ENCODE results near the gene FAM83G. TPM values are rescaled to one million over a fixed set of nuclear protein-coding genes. Genes with fewer than 3 reads are reported as not detected.
"Not testable (repeated sequence)": the region's sequence is repeated elsewhere in the genome, so short reads cannot be mapped to it uniquely, and the experiment has no call there.

FAM83G gene
- total RNA-seq, 2 donors from 2014 or later = 10.9 to 11.3 TPM

DNA sequence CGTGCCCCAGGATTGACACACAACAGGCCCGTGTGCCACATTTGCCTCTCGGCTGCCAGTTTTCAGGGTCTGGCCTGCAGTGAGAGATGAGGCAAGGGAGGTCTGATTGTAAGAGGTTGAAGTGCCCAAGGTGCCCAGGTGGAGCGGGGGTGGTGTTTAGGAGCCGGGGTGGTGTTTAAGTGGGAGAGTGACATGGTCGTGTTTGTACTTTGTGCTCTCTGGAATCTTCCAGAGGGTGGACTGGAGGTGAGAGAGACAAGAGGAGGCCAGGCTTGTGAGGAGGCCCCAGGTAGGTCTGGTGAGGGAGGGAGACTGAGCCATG is 42.1 kb downstream of the FAM83G start:
- no peaks in the 10 kb centered on the region for H3K36me3 Mint-ChIP-seq (ENCODE audit: insufficient read depth in 2 of 2)
- H3K27me3 Mint-ChIP-seq (ENCODE audit: low read depth) = no peaks in the 10 kb centered on the region
- H3K4me1 Mint-ChIP-seq (ENCODE audit: low read depth) = peaks cover 25% of the 10 kb centered on the region
- DNase-seq (no peak), ATAC-seq (replicated peaks in 1 of 2) (no peak)
- no peak overlapping the region for H3K27ac Mint-ChIP-seq
- no peak overlapping the region for H3K4me3 Mint-ChIP-seq
- H3K9me3 Mint-ChIP-seq = no peaks in the 10 kb centered on the region

- no peak overlapping the region for H3K4me3 Mint-ChIP-seq
- no peaks in the 10 kb centered on the region for H3K9me3 Mint-ChIP-seq
- DNase-seq = peak; percentile 22 to 33
- H3K4me1 Mint-ChIP-seq (ENCODE audit: low read depth) = peaks cover 25% of the 10 kb centered on the region
- H3K36me3 Mint-ChIP-seq (ENCODE audit: insufficient read depth in 2 of 2) = no peaks in the 10 kb centered on the region
- peak; percentile 36 to 67 for ATAC-seq (replicated peaks in 1 of 2)
- H3K27ac Mint-ChIP-seq = no peak overlapping the region
- no peaks in the 10 kb centered on the region for H3K27me3 Mint-ChIP-seq (ENCODE audit: low read depth)
Measured at GRCh38 chr17:18961634-18962493, 42.7 kb downstream of the FAM83G start.

DNA sequence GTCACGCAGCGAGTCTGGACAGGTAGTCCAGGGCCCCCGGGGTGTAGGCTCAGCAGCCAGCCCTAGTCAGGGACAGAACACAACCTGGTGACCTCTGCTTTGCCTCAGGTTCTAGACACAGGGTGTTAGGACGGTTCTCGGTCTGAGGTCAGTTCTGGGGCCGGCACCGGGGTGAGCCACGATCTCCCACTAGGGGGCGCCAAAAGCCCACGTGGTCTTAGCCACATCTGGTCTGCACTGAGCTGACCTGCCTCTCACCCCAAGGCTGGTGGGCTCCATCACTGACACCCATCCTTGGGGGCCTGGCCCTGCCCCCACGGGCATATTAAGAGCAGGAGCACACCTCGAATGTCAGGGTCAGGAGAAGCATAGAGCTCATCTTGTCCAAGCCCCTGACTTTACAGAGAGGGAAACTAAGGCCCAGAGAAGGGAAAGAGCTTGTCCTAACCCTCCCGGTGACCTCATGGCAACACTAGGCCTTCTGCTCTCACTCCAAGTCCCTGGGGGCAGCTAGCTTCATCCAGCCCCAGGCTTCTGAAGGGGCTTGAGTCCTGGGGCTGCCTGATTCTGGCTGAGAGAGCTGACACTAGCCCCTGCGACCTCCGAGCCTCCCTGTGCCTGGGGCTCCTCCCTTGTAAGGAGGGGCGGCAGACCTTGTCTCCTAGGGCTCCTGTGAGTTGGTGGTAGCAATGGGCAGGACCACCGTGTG is 43.6 kb downstream of the FAM83G start:
- Mint-ChIP-seq H3K9me3 (no peaks in the 10 kb centered on the region), H3K4me1 (ENCODE audit: low read depth) (peaks cover 25% of the 10 kb centered on the region), H3K4me3 (peak overlapping the region in 1 of 2 donors; percentile 13), H3K27ac (no peak overlapping the region), H3K36me3 (ENCODE audit: insufficient read depth in 2 of 2) (no peaks in the 10 kb centered on the region), H3K27me3 (ENCODE audit: low read depth) (no peaks in the 10 kb centered on the region)
- peak; percentile 87 to 88 for ATAC-seq (replicated peaks in 1 of 2)
- peak; percentile 85 to 91 for DNase-seq

GRCh38 chr17:18960241-18960665 is 44.3 kb downstream of the FAM83G start:
- H3K36me3 Mint-ChIP-seq (ENCODE audit: insufficient read depth in 2 of 2) = peaks cover 0 to 1% of the 10 kb centered on the region in 2 donors
- H3K4me1 Mint-ChIP-seq (ENCODE audit: low read depth) = peaks cover 31% of the 10 kb centered on the region
- H3K27me3 Mint-ChIP-seq (ENCODE audit: low read depth) = no peaks in the 10 kb centered on the region
- ATAC-seq (replicated peaks in 1 of 2) (no peak), DNase-seq (no peak)
- H3K4me3 Mint-ChIP-seq = no peak overlapping the region
- H3K9me3 Mint-ChIP-seq = no peaks in the 10 kb centered on the region
- no peak overlapping the region for H3K27ac Mint-ChIP-seq

DNA sequence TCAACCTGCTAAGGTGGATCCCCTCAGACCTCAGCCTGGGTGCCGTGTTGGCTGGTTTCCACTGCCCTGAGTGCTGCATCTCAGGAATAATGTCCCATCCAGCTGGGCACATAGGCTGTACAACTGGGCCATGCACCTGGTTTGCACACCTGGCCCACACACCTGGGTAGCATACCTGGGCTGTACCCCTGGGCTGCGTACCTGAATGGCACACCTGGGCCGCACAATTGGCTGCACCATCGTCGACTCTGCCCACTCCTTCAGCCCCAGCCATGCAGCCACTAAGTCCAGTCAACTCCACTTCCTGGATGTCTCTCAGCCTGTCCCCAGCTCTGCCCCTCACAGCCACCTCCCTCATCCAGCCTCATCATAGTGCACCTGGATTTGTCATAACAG is 44.7 kb downstream of the FAM83G start:
- peaks cover 32% of the 10 kb centered on the region for H3K4me1 Mint-ChIP-seq (ENCODE audit: low read depth)
- no peak for ATAC-seq (replicated peaks in 1 of 2)

GRCh38 chr17:18959071-18959844 is 45.3 kb downstream of the FAM83G start:
- peaks cover 0 to 1% of the 10 kb centered on the region in 2 donors for H3K36me3 Mint-ChIP-seq (ENCODE audit: insufficient read depth in 2 of 2)
- H3K9me3 Mint-ChIP-seq = no peaks in the 10 kb centered on the region
- H3K27me3 Mint-ChIP-seq (ENCODE audit: low read depth) = no peaks in the 10 kb centered on the region
- H3K4me3 Mint-ChIP-seq = no peak overlapping the region
- ATAC-seq (replicated peaks in 1 of 2) (no peak), DNase-seq (no peak)
- no peak overlapping the region for H3K27ac Mint-ChIP-seq
- peaks cover 36% of the 10 kb centered on the region for H3K4me1 Mint-ChIP-seq (ENCODE audit: low read depth)

More for the DNA sequence above, 44.7 kb downstream of the FAM83G start:
- H3K9me3 Mint-ChIP-seq = no peaks in the 10 kb centered on the region
- no peak overlapping the region for H3K4me3 Mint-ChIP-seq
- no peaks in the 10 kb centered on the region for H3K27me3 Mint-ChIP-seq (ENCODE audit: low read depth)
- H3K27ac Mint-ChIP-seq = no peak overlapping the region
- DNase-seq = no peak
- peaks cover 0 to 1% of the 10 kb centered on the region in 2 donors for H3K36me3 Mint-ChIP-seq (ENCODE audit: insufficient read depth in 2 of 2)

GRCh38 chr17:18958611-18959010 is 46.0 kb downstream of the FAM83G start:
- Mint-ChIP-seq H3K27me3 (ENCODE audit: low read depth) (no peaks in the 10 kb centered on the region), H3K9me3 (no peaks in the 10 kb centered on the region), H3K4me1 (ENCODE audit: low read depth) (peaks cover 41% of the 10 kb centered on the region), H3K4me3 (no peak overlapping the region), H3K27ac (no peak overlapping the region), H3K36me3 (ENCODE audit: insufficient read depth in 2 of 2) (peaks cover 0 to 1% of the 10 kb centered on the region in 2 donors)
- no peak for DNase-seq
- ATAC-seq (replicated peaks in 1 of 2) = no peak

DNA sequence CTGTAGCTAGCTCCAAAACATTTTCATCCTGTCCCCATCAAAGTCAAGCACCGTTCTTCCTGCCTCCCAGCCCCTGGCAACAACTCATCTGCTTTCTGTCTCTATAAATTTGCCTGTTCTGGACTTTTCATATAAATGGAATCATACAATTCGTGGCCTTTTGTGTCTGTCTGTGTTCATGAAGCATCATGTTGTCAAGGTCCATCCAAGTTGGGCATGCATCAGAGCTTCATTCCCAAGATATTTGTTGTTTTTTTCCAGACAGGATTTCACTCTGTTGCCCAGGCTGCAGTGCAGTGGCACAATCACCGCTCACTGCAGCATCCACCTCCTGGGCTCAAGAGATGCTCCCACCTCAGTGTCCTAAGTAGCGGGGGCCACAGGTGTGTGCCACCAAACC is 46.7 kb downstream of the FAM83G start:
- Mint-ChIP-seq H3K4me3 (no peak overlapping the region), H3K27me3 (ENCODE audit: low read depth) (no peaks in the 10 kb centered on the region)

DNA sequence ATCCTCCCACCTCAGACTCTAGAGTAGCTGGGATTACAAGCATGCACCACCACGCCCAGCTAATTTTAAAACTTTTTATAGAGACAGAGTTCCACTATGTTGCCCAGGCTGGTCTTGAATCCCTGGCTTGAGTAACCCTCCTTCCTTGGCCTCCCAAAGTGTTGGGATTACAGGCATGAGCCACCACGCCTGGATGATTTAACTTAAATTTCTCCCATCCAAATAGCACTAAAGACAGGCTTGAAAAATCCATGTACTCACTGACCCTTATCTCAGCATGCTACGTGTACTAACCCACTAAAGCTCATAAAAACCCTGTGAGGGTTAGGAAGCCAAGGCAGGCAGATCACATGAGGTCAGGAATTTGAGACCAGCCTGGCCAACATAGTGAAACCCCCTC is 48.0 kb downstream of the FAM83G start:
- Mint-ChIP-seq H3K9me3 (no peaks in the 10 kb centered on the region), H3K4me1 (ENCODE audit: low read depth) (peaks cover 28% of the 10 kb centered on the region), H3K4me3 (no peak overlapping the region), H3K27me3 (ENCODE audit: low read depth) (no peaks in the 10 kb centered on the region), H3K27ac (no peak overlapping the region), H3K36me3 (ENCODE audit: insufficient read depth in 2 of 2) (peaks cover 0 to 1% of the 10 kb centered on the region in 2 donors)
- no peak for ATAC-seq (replicated peaks in 1 of 2)
- no peak for DNase-seq

More for the DNA sequence above, 46.7 kb downstream of the FAM83G start:
- Mint-ChIP-seq H3K4me1 (ENCODE audit: low read depth) (peaks cover 35% of the 10 kb centered on the region), H3K9me3 (no peaks in the 10 kb centered on the region), H3K36me3 (ENCODE audit: insufficient read depth in 2 of 2) (peaks cover 0 to 1% of the 10 kb centered on the region in 2 donors), H3K27ac (no peak overlapping the region)
- ATAC-seq (replicated peaks in 1 of 2) (no peak), DNase-seq (no peak)

DNA sequence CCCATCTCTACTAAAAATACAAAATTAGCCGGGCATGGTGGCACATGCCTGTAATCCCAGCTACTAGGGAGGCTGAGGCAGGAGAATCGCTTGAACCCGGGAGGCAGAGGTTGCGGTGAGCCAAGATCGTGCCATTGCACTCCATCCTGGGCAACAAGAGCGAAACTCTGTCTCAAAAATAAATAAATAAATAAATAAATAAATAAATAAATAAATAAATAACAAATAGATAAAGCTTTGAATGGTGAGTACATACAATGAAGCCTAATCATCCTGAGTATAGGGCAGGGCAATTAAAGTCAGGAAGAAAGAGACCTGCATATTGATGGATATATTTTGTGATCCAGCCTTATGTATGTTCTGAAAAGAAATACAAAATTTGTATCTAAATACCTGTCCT is 48.5 kb downstream of the FAM83G start:
- H3K36me3 Mint-ChIP-seq (ENCODE audit: insufficient read depth in 2 of 2); ATAC-seq (replicated peaks in 1 of 2); H3K9me3 Mint-ChIP-seq; DNase-seq; H3K27me3 Mint-ChIP-seq (ENCODE audit: low read depth); H3K27ac Mint-ChIP-seq: not testable (repeated sequence)
- Mint-ChIP-seq H3K4me3 (peak overlapping the region in 1 of 2 donors; percentile 68), H3K4me1 (ENCODE audit: low read depth) (peaks cover 24% of the 10 kb centered on the region)

DNA sequence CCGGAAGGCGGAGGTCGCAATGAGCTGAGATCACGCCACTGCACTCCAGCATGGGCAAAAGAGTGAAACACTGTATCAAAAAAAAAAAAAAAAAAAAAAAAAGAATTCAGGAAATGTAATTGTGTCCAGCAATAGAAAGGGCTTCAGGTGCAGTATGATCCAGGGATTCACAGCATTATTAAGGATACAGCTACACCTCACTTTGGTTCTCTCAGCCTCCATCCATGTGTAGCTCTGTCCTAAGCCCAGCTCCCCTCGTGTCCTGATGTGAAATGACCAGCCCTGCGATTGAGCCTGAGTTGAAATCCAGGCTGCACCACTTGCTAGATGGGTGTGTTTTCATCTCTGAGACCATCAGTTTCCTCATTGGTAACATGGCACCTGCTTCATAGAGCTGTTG is 49.6 kb downstream of the FAM83G start:
- DNase-seq (no peak), ATAC-seq (replicated peaks in 1 of 2) (no peak)

GRCh38 chr17:18954321-18954720 is 50.2 kb downstream of the FAM83G start:
- no peak for ATAC-seq (replicated peaks in 1 of 2)
- H3K36me3 Mint-ChIP-seq (ENCODE audit: insufficient read depth in 2 of 2) = peaks cover 0 to 1% of the 10 kb centered on the region in 2 donors
- H3K27me3 Mint-ChIP-seq (ENCODE audit: low read depth) = no peaks in the 10 kb centered on the region
- no peak overlapping the region for H3K27ac Mint-ChIP-seq
- no peaks in the 10 kb centered on the region for H3K9me3 Mint-ChIP-seq
- no peak overlapping the region for H3K4me3 Mint-ChIP-seq
- peaks cover 16% of the 10 kb centered on the region for H3K4me1 Mint-ChIP-seq (ENCODE audit: low read depth)
- no peak for DNase-seq

More for the DNA sequence above, 49.6 kb downstream of the FAM83G start:
- no peaks in the 10 kb centered on the region for H3K27me3 Mint-ChIP-seq (ENCODE audit: low read depth)
- H3K4me3 Mint-ChIP-seq = peak overlapping the region in 1 of 2 donors; percentile 68
- no peak overlapping the region for H3K27ac Mint-ChIP-seq
- H3K4me1 Mint-ChIP-seq (ENCODE audit: low read depth) = peaks cover 16% of the 10 kb centered on the region
- no peaks in the 10 kb centered on the region for H3K9me3 Mint-ChIP-seq
- peaks cover 0 to 1% of the 10 kb centered on the region in 2 donors for H3K36me3 Mint-ChIP-seq (ENCODE audit: insufficient read depth in 2 of 2)

DNA sequence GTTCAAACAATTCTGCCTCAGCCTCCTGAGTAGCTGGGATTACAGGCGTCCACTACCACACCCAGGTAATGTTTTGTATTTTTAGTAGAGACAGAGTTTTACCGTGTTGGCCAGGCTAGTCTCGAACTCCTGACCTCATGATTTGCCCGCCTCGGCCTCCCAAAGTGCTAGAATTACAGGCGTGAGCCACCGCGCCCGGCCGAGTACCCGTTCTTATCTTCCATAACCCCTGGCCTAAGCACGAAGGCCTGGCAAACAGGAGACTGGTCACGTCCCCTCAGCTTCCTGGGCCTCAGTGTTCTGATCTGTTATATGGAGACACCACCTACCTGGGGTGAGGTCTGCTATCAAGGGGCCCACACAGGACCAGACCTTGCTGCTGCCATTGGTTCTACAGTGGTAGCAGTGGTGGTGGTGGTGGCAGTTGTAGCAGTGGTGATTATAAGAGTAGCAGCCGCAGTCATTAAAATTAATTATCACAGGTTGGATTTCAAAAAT is 51.3 kb downstream of the FAM83G start:
- Mint-ChIP-seq H3K27me3 (ENCODE audit: low read depth) (no peaks in the 10 kb centered on the region), H3K9me3 (no peaks in the 10 kb centered on the region), H3K4me1 (ENCODE audit: low read depth) (peaks cover 16% of the 10 kb centered on the region), H3K27ac (no peak overlapping the region), H3K4me3 (no peak overlapping the region), H3K36me3 (ENCODE audit: insufficient read depth in 2 of 2) (peaks cover 0 to 1% of the 10 kb centered on the region in 2 donors)
- no peak for DNase-seq
- ATAC-seq (replicated peaks in 1 of 2) = no peak

All from activated T-cell treated with anti-CD3 and anti-CD28 coated beads, Interleukin-2, amount 50 U/mL, for 72 hours (primary cell).